Left renal pelvis (tissue), 4 donors: ENCODE data around the gene PSENEN. TPM values are rescaled to one million over a fixed set of nuclear protein-coding genes. Genes with fewer than 3 reads are reported as not detected.

ENCODE experiments used
- polyA plus RNA-seq, 4 donors: library from polyadenylated mRNA; unstranded; fragments of 120-200 nt; gene quantifications; one replicate each; pipeline ENCODE4 v1.2.1, GENCODE V29; 2013; ENCODE audit not compliant: insufficient read length in 4 of 4

PSENEN gene
- polyA plus RNA-seq, 4 donors: 43.4 to 71.8 (median 61.9) TPM

Other genes starting within 250 kb of the PSENEN start
- gene DMKN, start 232.0 kb upstream of the PSENEN start, polyA plus RNA-seq: 100 to 1,000 TPM in 1 of 4 donors, 10 to 100 TPM in 3; 59.7 to 123 (median 83.8) TPM
- under 1 TPM in 1 of 4 donors, not detected in 3; 0.11 TPM for gene SBSN, start 217.3 kb upstream of the PSENEN start, polyA plus RNA-seq
- not detected for gene GAPDHS, start 212.2 kb upstream of the PSENEN start, polyA plus RNA-seq
- gene TMEM147, start 200.0 kb upstream of the PSENEN start, polyA plus RNA-seq: 100 to 1,000 TPM in 1 of 4 donors, 10 to 100 TPM in 3; 58.7 to 102 (median 86.6) TPM
- under 1 TPM in 1 of 4 donors, not detected in 3; 0.14 TPM for gene ATP4A, start 182.0 kb upstream of the PSENEN start, polyA plus RNA-seq
- not detected for gene PMIS2, start 159.5 kb upstream of the PSENEN start, polyA plus RNA-seq
- 10 to 100 TPM; 23.2 to 39.6 (median 25.3) TPM for gene HAUS5, start 132.9 kb upstream of the PSENEN start, polyA plus RNA-seq
- 10 to 100 TPM; 49.1 to 81.9 (median 57.7) TPM for gene RBM42, start 116.6 kb upstream of the PSENEN start, polyA plus RNA-seq
- gene ETV2, start 103.9 kb upstream of the PSENEN start, polyA plus RNA-seq: 1 to 10 TPM; 1.7 to 3.3 (median 2.3) TPM
- 100 to 1,000 TPM; 224 to 359 (median 312) TPM for gene COX6B1, start 97.3 kb upstream of the PSENEN start, polyA plus RNA-seq
- 10 to 100 TPM in 3 of 4 donors, under 1 TPM in 1; 0.53 to 67.8 (median 21.8) TPM for gene UPK1A, start 79.1 kb upstream of the PSENEN start, polyA plus RNA-seq
- gene ZBTB32, start 41.1 kb upstream of the PSENEN start, polyA plus RNA-seq: under 1 TPM; 0.27 to 0.63 (median 0.49) TPM
- gene KMT2B, start 27.6 kb upstream of the PSENEN start, polyA plus RNA-seq: 10 to 100 TPM; 25.1 to 42.0 (median 32.8) TPM
- gene IGFLR1, start 3.2 kb upstream of the PSENEN start, polyA plus RNA-seq: 1 to 10 TPM; 2.6 to 4.3 (median 3.1) TPM
- 10 to 100 TPM; 17.2 to 22.0 (median 18.6) TPM for gene U2AF1L4, start 233 bp upstream of the PSENEN start, polyA plus RNA-seq
- gene LIN37, start 2.9 kb downstream of the PSENEN start, polyA plus RNA-seq: 10 to 100 TPM in 2 of 4 donors, 1 to 10 TPM in 2; 6.0 to 14.2 (median 9.3) TPM
- 100 to 1,000 TPM in 1 of 4 donors, 10 to 100 TPM in 3; 24.8 to 111 (median 29.2) TPM for gene HSPB6, start 11.4 kb downstream of the PSENEN start, polyA plus RNA-seq
- gene PROSER3, start 12.5 kb downstream of the PSENEN start, polyA plus RNA-seq: 10 to 100 TPM; 12.8 to 24.3 (median 17.3) TPM
- gene ARHGAP33, start 29.9 kb downstream of the PSENEN start, polyA plus RNA-seq: 10 to 100 TPM; 18.4 to 43.8 (median 26.5) TPM
- 10 to 100 TPM in 3 of 4 donors, under 1 TPM in 1; 0.41 to 51.0 (median 25.1) TPM for gene PRODH2, start 67.2 kb downstream of the PSENEN start, polyA plus RNA-seq
- gene NPHS1, start 106.9 kb downstream of the PSENEN start, polyA plus RNA-seq: 100 to 1,000 TPM in 3 of 4 donors, 1 to 10 TPM in 1; 2.9 to 185 (median 128) TPM
- gene KIRREL2, start 111.3 kb downstream of the PSENEN start, polyA plus RNA-seq: 10 to 100 TPM in 2 of 4 donors, 1 to 10 TPM in 2; 1.8 to 12.4 (median 10.1) TPM
- 10 to 100 TPM; 23.6 to 48.5 (median 31.7) TPM for gene APLP1, start 122.9 kb downstream of the PSENEN start, polyA plus RNA-seq
- gene NFKBID, start 154.9 kb downstream of the PSENEN start, polyA plus RNA-seq: 1 to 10 TPM; 1.9 to 6.2 (median 4.5) TPM
- 1 to 10 TPM; 3.1 to 4.7 (median 3.2) TPM for gene HCST, start 156.9 kb downstream of the PSENEN start, polyA plus RNA-seq
- 10 to 100 TPM in 3 of 4 donors, 1 to 10 TPM in 1; 8.1 to 26.7 (median 12.8) TPM for gene TYROBP, start 162.6 kb downstream of the PSENEN start, polyA plus RNA-seq
- 10 to 100 TPM in 3 of 4 donors, 1 to 10 TPM in 1; 9.8 to 17.9 (median 13.7) TPM for gene LRFN3, start 190.7 kb downstream of the PSENEN start, polyA plus RNA-seq
- gene SDHAF1, start 249.5 kb downstream of the PSENEN start, polyA plus RNA-seq: 10 to 100 TPM; 10.6 to 17.5 (median 11.4) TPM